ENCODE data around the gene TRAF6.

The TRAF6 gene

GRCh38 chr11:36447514-36447913 lies 62.6 kb downstream of the TRAF6 start:
- DNase-seq, result no peak
- in situ Hi-C loops (cut with HindIII; ENCODE audit: low pct_ligation_motif_present, low pct_unique_long_range_greater_than_20kb, low sequenced_read_pairs), result no loop called here

DNA sequence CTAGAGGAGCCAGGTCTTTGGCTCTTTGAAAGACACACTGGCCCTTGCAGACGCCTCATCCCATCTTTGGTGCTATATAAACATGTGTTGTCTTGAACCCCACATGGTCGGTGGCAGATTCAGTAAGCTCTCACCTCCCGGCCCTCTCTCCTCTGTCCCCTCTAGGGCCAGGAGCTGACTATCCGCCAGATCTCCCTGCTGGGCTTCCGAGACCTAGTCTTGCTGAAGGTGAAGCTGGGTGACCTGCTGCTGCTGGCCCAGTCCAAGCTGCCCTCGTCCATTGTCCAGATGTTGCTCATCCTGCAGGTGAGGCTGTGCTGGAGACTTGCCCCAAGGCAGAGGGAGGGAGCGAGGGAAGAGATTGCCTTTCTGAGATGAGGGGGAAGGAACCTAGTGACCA lies 63.9 kb downstream of the TRAF6 start:
- DNase-seq, result no peak
- in situ Hi-C loops (cut with HindIII; ENCODE audit: low pct_ligation_motif_present, low pct_unique_long_range_greater_than_20kb, low sequenced_read_pairs), result no loop called here

DNA sequence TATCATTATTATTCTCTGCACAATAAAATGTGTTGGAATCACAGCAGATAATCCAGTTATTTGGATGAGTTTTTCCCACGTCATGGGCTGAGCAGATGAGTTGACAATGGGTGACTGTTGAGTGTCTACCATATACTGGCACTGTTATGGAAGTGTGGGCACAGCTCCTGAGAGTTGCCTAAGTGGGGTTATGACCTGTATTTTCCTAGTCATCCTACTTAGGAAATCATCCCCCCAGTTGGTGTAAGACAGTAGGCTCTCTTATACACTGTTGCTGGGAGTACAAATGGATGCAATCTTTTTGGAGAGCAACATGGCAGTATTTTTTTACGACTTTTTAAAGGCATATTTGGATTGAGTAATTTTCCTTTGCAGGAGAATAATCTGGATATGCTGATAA lies 66.4 kb downstream of the TRAF6 start:
- in situ Hi-C loops (cut with HindIII; ENCODE audit: low pct_ligation_motif_present, low pct_unique_long_range_greater_than_20kb, low sequenced_read_pairs), result no loop called here
- no peak for DNase-seq

DNA sequence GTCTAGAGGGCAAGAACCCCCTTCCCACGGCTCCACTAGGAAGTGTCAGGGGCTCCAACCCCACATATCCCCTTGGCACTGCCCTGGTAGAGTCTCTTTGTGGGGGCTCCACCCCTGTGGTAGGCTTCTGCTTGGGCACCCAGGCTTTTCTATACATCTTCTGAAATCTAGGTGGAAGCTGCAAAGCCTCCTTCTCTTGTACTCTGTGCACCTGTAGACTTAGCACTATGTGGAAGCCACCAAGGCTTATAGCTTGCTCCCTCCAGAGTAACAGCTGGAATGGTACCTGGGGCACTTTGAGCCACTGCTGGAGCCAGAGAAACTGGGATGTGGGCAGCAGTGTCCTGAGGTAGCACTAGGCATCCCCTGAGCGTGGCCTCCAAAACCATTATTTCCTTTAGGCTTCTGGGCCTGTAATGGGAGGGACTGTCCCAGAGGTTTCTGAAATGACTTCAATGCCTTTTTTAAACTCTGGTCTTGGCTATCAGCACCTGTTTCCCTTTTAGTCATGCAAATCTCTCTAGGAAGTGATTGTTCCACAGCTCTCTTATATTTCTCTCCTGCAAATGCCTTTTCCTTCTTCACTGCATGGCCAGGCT lies 68.4 kb downstream of the TRAF6 start:
- DNase-seq, result no peak
- in situ Hi-C loops (cut with HindIII; ENCODE audit: low pct_ligation_motif_present, low pct_unique_long_range_greater_than_20kb, low sequenced_read_pairs), result no loop called here

GRCh38 chr11:36438126-36438525 lies 71.9 kb downstream of the TRAF6 start:
- no peak for DNase-seq
- in situ Hi-C loops (cut with HindIII; ENCODE audit: low pct_ligation_motif_present, low pct_unique_long_range_greater_than_20kb, low sequenced_read_pairs), result no loop called here

- in situ Hi-C loops (cut with HindIII; ENCODE audit: low pct_ligation_motif_present, low pct_unique_long_range_greater_than_20kb, low sequenced_read_pairs), result no loop called here
- no peak for DNase-seq
These were observed 72.7 kb downstream of the TRAF6 start for GRCh38 chr11:36437413-36437812.
